Measurements from ENCODE around the gene NOC4L.

NOC4L gene

DNA sequence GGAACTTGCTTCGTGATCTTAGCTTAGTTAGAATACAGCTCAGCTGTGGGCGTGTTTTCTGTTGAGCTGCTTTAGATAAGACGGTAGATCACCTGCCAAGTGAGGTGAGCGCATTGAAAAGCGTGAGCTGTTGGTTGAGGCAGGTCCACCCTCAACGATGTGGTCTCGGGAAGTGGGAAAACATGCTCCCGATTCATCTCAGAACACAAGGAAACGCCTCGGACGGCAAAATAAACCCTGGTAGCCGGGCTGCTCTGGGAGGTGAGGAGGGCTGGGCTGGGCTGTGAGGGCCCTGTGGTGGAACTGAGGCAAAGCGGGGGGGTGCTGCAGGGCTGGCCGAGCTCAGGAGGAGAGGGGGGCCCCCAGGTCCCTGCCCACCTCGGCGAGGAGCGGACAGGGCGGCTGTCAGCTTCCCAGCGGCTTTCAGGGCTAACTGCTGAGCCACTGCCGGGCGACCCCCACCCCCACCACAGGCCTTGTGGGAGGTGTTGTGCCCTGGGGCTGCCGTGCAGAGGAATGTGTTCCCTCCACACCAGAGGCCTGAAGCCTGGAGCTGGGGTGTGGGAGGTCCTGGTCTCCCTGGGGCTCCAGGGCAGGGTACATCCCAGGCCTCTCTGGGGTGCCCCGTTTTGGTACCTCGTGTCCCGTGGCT, 30.7 kb downstream of the NOC4L start:
- Histone ChIP-seq H3K9ac (ENCODE audit: low read length) (no peak overlapping the region), H3K4me3 (ENCODE audit: low read length) (no peak overlapping the region), H3K27me3 (replicated peaks; ENCODE audit: control insufficient read depth, insufficient read depth, low read length) (peaks cover 63% of the 10 kb centered on the region), H3K9me3 (ENCODE audit: control insufficient read depth, low read length) (no peaks in the 10 kb centered on the region), H3K4me1 (ENCODE audit: control insufficient read depth, insufficient read depth, low read length) (peaks cover 2% of the 10 kb centered on the region), H3K36me3 (ENCODE audit: control insufficient read depth, insufficient read depth, low read length, severe bottlenecking) (no peaks in the 10 kb centered on the region)
- no peak for DNase-seq (ENCODE audit: low read depth)

DNA sequence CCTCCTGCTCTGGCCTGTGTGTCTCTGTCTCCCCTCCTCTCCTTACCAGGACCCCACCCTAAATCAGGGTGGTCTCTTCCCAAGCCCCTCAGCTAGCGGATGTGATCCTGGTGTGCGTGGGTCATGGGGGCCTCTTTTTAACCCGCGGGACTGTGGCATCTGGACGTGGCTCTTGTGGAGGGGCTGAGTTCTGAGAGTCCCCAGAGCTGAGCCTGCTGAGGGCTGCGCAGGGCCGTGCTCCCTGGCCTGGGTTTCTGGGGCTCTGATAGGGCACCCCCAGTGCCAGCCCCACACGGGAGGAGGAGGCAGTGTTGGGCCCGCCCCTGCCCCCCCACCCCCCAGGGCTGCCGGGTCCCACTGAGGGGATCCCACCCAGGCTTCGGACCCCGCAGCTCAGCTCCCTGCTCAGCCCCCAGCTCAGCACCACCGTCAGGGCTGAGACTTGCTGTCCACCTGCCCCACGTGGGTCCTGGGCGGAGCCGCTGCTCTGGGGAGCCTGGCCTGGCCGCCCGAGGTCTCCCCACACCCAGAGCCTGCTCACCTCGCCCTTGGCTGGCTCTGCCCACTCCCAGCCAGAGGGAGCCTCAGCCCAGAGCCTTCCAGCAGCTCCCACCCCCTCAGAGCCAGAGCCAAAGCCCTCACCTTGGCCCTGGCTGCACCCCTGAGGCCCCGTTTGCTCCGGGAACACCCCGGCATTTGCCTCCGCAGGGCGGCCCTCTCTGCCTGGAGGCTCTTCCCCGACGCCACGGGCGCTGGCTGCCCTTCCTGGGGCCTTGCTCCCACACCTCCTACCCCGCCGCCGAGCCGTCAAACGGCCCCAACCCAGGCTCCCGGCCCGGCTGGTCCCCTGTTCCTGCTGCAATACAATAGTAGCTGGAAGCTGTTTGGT, 31.5 kb downstream of the NOC4L start:
- Histone ChIP-seq H3K27me3 (replicated peaks; ENCODE audit: control insufficient read depth, insufficient read depth, low read length) (peaks cover 66% of the 10 kb centered on the region), H3K9ac (ENCODE audit: low read length) (no peak overlapping the region), H3K4me1 (ENCODE audit: control insufficient read depth, insufficient read depth, low read length) (no peaks in the 10 kb centered on the region), H3K36me3 (ENCODE audit: control insufficient read depth, insufficient read depth, low read length, severe bottlenecking) (no peaks in the 10 kb centered on the region), H3K4me3 (ENCODE audit: low read length) (no peak overlapping the region), H3K9me3 (ENCODE audit: control insufficient read depth, low read length) (no peaks in the 10 kb centered on the region)
- no peak for DNase-seq (ENCODE audit: low read depth)

DNA sequence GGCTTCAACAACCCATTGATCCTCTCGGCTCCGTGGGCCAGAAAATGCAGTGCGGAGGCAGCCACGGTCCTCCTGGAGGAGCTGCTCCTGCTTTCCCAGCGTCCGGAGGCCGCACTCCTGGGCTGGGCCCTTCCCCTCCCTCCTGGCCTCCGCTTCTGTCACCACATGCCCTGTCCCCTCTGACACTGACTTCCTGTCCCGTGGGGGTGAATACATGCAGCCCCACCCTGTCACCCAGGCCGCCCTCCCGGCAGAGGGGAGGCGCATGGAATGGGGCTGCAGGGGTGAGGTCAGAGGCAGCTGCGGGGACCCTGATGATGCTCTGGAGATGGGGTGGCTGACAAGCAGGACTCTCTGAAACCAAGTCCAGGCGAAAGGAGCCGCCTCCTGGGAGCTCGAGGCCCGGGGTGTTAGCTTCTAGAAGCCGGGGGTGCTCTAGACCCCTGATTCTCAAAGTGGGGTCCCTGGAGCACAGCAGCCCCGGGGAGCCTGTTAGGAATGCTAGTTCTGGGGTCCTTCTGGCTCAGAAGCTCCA, 32.2 kb downstream of the NOC4L start:
- no peak for DNase-seq (ENCODE audit: low read depth)
- H3K9me3 ChIP-seq (ENCODE audit: control insufficient read depth, low read length), result no peaks in the 10 kb centered on the region
- H3K4me3 ChIP-seq (ENCODE audit: low read length), result no peak overlapping the region
- H3K36me3 ChIP-seq (ENCODE audit: control insufficient read depth, insufficient read depth, low read length, severe bottlenecking), result no peaks in the 10 kb centered on the region
- no peak overlapping the region for H3K9ac ChIP-seq (ENCODE audit: low read length)
- no peaks in the 10 kb centered on the region for H3K4me1 ChIP-seq (ENCODE audit: control insufficient read depth, insufficient read depth, low read length)
- H3K27me3 ChIP-seq (replicated peaks; ENCODE audit: control insufficient read depth, insufficient read depth, low read length), result peaks cover 72% of the 10 kb centered on the region

DNA sequence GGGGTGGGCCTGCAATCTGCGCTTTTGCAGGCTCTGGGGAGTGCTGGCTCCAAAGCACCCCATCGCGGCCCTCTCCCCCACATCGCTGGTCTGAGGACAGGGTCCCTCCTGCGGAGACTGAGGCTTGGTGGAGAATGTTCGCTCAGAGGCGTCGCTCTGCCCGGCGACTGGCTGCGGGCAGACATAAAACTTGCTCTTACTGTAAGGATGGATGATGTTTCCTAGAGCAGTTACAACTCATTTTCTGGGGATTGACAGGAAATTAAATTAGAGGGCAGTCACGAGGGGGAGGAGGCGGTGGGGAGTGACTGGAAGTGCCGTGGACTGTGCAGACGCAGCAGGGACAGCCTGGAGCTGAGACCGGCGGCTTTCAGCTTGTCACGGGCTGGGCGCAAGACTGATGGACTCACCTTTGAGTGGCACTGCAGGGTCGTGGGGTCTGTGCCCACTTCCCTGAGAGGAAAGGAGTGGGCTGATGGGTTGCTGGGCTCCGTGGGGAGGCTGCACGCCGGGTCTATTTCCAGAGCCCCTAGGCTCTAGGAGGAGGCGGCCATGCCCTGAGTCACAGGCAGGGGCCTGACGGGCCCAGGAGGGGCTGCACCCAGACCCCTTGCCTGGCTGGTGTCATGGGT, 32.8 kb downstream of the NOC4L start:
- Histone ChIP-seq H3K4me1 (ENCODE audit: control insufficient read depth, insufficient read depth, low read length) (no peaks in the 10 kb centered on the region), H3K27me3 (replicated peaks; ENCODE audit: control insufficient read depth, insufficient read depth, low read length) (peaks cover 68% of the 10 kb centered on the region), H3K9ac (ENCODE audit: low read length) (no peak overlapping the region), H3K36me3 (ENCODE audit: control insufficient read depth, insufficient read depth, low read length, severe bottlenecking) (no peaks in the 10 kb centered on the region), H3K9me3 (ENCODE audit: control insufficient read depth, low read length) (no peaks in the 10 kb centered on the region), H3K4me3 (ENCODE audit: low read length) (no peak overlapping the region)
- DNase-seq (ENCODE audit: low read depth), result no peak

DNA sequence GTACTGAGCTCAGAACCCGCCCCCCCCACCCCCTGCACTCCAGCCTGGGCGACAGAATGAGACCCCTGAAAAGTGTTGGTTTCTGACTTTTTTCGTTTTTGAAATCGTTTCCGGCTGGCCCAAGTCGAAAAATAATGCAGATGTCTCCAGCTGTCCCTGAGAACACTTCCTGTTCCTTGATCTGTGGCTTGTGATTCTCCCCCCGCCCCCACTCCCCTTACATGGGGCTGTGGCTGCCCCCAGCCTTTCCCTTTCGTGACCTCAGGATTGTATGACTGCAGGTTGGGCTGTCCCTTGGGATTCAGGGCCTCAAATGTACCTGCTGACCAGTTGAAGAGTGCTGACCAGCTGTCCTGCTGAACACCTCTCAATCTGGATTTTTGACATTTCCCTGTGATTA, 34.1 kb downstream of the NOC4L start:
- no peak overlapping the region for H3K4me3 ChIP-seq (ENCODE audit: low read length)
- no peaks in the 10 kb centered on the region for H3K36me3 ChIP-seq (ENCODE audit: control insufficient read depth, insufficient read depth, low read length, severe bottlenecking)
- peaks cover 70% of the 10 kb centered on the region for H3K27me3 ChIP-seq (replicated peaks; ENCODE audit: control insufficient read depth, insufficient read depth, low read length)
- no peaks in the 10 kb centered on the region for H3K4me1 ChIP-seq (ENCODE audit: control insufficient read depth, insufficient read depth, low read length)
- no peaks in the 10 kb centered on the region for H3K9me3 ChIP-seq (ENCODE audit: control insufficient read depth, low read length)
- H3K9ac ChIP-seq (ENCODE audit: low read length), result no peak overlapping the region
- DNase-seq (ENCODE audit: low read depth), result no peak

DNA sequence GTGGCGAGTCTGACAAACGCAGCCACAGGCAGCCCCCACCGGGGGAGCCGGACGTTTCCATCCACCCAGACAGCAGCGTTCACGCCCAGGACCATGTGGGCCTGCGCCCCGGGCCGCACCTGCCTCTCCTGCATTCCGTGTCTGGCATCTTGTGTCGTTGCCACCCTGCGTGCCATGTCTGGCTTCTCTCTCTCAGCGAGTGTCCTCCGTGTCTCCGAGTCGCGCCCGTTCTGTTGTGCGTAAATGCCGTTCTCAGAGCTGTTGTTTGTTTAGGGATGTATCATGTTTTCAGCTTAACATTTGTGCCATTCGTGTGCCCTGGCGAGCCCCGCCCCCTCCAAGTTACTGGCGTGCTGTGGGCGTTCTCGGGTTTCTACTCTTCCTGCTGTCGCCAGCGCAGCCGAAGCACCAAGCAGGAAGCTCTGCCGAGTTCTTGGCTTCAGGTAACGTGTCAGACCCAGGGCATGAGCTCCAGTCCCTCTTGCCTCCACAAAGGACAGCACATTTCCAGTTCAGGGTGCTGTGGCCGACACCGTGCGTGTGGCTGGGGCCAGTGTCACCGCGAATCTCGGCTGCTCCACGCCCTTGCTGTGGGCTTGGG, 34.6 kb downstream of the NOC4L start:
- no peaks in the 10 kb centered on the region for H3K4me1 ChIP-seq (ENCODE audit: control insufficient read depth, insufficient read depth, low read length)
- H3K27me3 ChIP-seq (replicated peaks; ENCODE audit: control insufficient read depth, insufficient read depth, low read length), result peaks cover 74% of the 10 kb centered on the region
- DNase-seq (ENCODE audit: low read depth), result no peak
- H3K9ac ChIP-seq (ENCODE audit: low read length), result no peak overlapping the region
- no peak overlapping the region for H3K4me3 ChIP-seq (ENCODE audit: low read length)
- no peaks in the 10 kb centered on the region for H3K9me3 ChIP-seq (ENCODE audit: control insufficient read depth, low read length)
- H3K36me3 ChIP-seq (ENCODE audit: control insufficient read depth, insufficient read depth, low read length, severe bottlenecking), result no peaks in the 10 kb centered on the region

DNA sequence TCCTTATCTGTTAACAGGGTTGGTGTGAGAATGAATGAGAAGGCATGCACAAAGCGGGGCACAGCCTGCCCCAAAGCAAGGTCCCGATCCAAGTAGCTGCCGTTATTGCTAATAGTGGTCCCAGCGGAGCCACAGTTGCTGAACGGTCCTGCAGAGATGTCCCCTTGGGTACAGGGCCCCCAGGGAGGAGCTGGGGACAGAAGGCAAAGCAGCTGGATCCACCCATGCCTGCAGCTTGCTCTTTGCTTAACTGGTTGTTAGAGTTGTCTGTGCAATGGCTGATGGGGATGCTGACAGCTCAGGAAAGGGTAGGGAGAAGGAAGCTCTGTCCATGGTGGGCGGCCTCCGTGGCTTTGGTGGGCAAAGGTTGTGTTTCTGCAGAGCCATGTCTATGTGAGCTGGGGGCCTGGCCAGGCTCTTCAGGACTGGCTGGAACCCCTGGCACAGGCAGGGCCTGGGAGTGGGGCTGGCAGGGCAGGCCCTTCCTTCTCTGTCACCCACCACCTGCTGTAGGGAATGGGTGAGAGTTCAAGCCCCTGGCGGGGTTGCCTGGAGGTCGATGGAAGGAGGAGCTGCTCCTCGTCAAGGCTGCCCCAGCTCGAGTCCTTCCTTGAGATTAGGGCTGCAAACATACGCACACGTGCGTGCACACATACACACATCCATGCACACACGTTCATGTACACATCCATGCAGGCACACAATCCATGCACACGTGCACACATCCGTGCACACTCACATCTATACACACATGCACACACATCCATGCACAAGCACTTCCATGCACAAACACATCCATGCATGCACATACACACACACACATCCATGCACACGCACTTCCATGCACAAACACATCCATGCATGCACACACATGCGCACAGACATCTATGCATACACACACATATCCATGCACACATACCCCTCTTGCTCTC, 35.4 kb downstream of the NOC4L start:
- Histone ChIP-seq H3K9me3 (ENCODE audit: control insufficient read depth, low read length) (no peaks in the 10 kb centered on the region), H3K4me3 (ENCODE audit: low read length) (no peak overlapping the region), H3K4me1 (ENCODE audit: control insufficient read depth, insufficient read depth, low read length) (no peaks in the 10 kb centered on the region), H3K27me3 (replicated peaks; ENCODE audit: control insufficient read depth, insufficient read depth, low read length) (peaks cover 71% of the 10 kb centered on the region), H3K9ac (ENCODE audit: low read length) (no peak overlapping the region), H3K36me3 (ENCODE audit: control insufficient read depth, insufficient read depth, low read length, severe bottlenecking) (no peaks in the 10 kb centered on the region)
- no peak for DNase-seq (ENCODE audit: low read depth)

DNA sequence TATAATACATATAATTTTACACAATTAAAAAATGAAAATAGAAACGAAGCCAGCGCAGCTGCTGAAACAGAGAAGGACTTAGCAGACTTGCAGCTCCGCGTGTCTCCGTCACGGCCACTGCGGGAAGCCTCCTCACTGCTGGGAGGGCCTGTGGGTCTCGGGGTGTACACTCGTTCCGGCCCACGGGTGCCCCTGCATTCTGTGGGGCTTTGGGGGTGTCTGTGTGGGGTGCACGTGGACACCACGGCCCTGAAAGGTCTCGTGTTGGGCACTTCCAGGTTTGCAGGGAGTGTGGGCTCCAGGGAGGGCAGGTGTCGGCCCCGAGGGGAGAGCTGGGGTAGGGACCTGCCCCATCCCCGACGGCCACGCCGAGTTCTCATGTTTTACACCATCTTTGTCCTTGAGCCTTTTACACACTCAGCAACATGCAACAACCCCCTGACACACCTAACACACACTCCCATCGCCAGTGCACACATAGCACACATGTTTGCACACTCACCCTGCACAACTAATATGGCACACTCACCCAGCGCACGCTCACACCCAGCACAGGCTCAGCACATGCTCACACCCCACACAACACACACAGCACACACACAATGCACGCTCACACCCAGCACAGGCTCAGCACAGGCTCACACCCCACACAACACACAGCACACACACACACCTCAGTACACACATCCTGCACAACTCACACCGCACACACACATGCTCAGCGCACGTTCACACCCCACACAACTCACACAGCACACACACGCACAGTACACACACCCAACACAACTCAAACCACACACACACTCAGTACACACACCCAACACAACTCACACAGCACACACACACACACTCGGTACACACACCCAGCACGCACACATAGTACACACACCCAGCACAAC, 36.6 kb downstream of the NOC4L start:
- DNase-seq (ENCODE audit: low read depth), result no peak
- peaks cover 68% of the 10 kb centered on the region for H3K27me3 ChIP-seq (replicated peaks; ENCODE audit: control insufficient read depth, insufficient read depth, low read length)
- H3K4me1 ChIP-seq (ENCODE audit: control insufficient read depth, insufficient read depth, low read length), result no peaks in the 10 kb centered on the region
- no peak overlapping the region for H3K4me3 ChIP-seq (ENCODE audit: low read length)
- H3K9ac ChIP-seq (ENCODE audit: low read length), result no peak overlapping the region
- H3K9me3 ChIP-seq (ENCODE audit: control insufficient read depth, low read length), result no peaks in the 10 kb centered on the region
- H3K36me3 ChIP-seq (ENCODE audit: control insufficient read depth, insufficient read depth, low read length, severe bottlenecking), result no peaks in the 10 kb centered on the region

DNA sequence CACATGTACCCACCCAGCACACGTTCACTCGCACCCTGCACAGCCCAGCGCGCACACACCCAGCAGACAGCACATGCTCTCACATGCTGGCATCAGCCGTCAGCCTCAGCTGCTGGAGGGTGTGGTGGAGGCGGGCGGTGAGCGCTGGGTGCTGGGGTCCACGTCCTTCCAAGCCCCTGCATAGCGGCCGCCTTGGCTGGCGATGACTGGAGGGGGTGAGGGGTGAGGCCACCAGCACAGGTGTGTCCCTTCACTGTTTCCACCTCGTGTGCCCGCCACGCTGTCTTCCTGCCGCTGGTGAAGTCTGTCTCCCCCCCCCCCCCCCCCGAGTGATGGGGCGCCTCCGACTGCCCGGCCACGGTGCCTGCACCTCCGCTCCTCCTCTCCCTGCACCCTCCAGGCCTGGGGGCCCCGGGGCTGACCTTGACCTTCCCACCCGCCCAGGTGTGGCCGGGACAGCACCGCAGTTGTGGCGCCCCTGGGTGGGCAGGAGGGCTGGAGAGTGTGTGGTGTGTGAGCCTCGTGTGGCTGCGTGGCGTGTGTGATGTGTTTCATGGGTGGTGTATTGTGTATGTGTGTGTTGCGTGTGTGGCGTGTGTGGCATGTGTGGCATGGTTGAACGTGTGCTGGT, 37.4 kb downstream of the NOC4L start:
- Histone ChIP-seq H3K9me3 (ENCODE audit: control insufficient read depth, low read length) (no peaks in the 10 kb centered on the region), H3K36me3 (ENCODE audit: control insufficient read depth, insufficient read depth, low read length, severe bottlenecking) (no peaks in the 10 kb centered on the region), H3K9ac (ENCODE audit: low read length) (no peak overlapping the region), H3K4me1 (ENCODE audit: control insufficient read depth, insufficient read depth, low read length) (no peaks in the 10 kb centered on the region), H3K4me3 (ENCODE audit: low read length) (no peak overlapping the region), H3K27me3 (replicated peaks; ENCODE audit: control insufficient read depth, insufficient read depth, low read length) (peaks cover 62% of the 10 kb centered on the region)
- DNase-seq (ENCODE audit: low read depth), result no peak
